GM12801 (cell line): ENCODE results near the gene PRCC.

Experiments used
- CTCF ChIP-seq: IDR thresholded peaks from one replicate; pipeline ENCODE4 v1.5.1; 2011; ENCODE audit warnings: control low read depth; ENCODE audit not compliant: insufficient read length; ENCODE audit errors: extremely low read depth

PRCC gene

GRCh38 chr1:156728599-156729462, 38.5 kb upstream of the PRCC start, which contains the start of gene ISG20L2:
Gene ISG20L2, minus strand, starts transcription at chr1:156728766. Its CDS starts 1,114 bp downstream, at chr1:156727652.
- TF ChIP-seq CTCF: no peak

GRCh38 chr1:156733989-156734584, 33.2 kb upstream of the PRCC start:
- no peak for TF ChIP-seq CTCF

- no peak for TF ChIP-seq CTCF
Measured at GRCh38 chr1:156738407-156738806, 28.9 kb upstream of the PRCC start.

GRCh38 chr1:156738916-156739315, 28.4 kb upstream of the PRCC start:
- TF ChIP-seq CTCF: no peak

- TF ChIP-seq CTCF: no peak
Measured at GRCh38 chr1:156740237-156740740, 27.0 kb upstream of the PRCC start.

GRCh38 chr1:156740741-156741480, 26.4 kb upstream of the PRCC start, which contains the start of gene MRPL24:
Gene MRPL24, minus strand, starts transcription at chr1:156741088. Its CDS starts 2,384 bp downstream, at chr1:156738704.
- no peak for TF ChIP-seq CTCF

- no peak for TF ChIP-seq CTCF
Measured at GRCh38 chr1:156741481-156741983, 25.8 kb upstream of the PRCC start.
